Measurements from ENCODE around the gene MYMK.

MYMK gene

DNA sequence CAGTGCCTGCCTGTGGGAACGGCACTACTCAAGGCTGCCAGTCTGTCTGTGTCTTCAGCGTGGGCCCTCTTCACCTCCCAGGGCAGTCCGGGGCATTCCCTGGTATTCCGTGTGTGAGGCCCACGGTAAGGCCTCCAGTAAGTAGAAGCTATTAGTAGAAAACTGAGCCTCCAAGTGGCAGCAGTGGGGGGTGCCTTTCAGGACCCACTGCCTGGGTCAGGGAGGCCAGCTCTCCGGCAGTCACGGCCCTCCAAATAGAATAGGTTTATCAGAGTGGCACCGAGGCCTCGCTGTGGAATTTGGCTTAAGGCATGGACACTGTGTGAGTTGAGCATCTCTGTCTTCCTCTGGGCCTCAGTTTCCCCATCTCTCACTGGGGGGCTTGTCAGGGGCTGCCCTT lies 32.8 kb upstream of the MYMK start:
- no peak for DNase-seq

DNA sequence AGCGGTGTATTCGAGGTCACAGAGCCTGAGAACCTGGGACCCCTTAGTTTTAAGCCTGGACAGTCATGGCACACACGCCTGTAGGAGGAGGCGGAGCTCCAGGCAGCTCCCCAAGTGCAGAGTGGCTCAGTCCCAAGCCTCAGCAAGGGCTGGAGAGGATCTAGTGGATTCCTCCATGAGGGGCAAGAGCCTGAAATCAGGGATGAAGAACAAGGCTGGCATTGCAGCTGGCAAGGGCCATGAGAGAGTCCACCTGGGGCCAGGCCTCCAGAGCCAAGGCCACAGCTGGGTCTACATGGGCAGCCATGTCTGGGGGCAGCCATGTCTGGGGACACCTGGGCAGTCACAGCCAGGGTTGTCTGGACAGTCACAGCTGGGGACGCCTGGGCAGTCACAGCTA lies 31.6 kb upstream of the MYMK start:
- no peak for DNase-seq

DNA sequence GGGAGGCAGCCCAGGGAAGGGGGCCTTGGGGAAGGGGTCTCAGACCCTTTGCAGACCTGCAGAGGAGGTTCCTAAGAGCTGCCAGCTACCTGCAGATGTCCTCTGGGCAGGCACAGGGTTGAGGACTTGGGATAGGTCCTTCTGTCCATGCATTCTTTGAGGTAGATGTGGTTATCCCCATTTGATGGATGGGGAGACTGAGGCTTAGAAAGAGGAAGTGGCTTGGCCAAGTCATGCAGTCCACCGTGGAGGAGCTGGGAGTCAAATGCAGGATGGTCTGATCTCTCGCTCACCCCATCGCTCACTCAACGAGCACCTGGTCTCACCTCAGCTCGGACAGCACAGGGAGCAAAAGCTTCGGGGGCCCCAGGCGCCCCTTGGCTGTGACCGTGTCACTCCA lies 30.0 kb upstream of the MYMK start:
- DNase-seq, result no peak

DNA sequence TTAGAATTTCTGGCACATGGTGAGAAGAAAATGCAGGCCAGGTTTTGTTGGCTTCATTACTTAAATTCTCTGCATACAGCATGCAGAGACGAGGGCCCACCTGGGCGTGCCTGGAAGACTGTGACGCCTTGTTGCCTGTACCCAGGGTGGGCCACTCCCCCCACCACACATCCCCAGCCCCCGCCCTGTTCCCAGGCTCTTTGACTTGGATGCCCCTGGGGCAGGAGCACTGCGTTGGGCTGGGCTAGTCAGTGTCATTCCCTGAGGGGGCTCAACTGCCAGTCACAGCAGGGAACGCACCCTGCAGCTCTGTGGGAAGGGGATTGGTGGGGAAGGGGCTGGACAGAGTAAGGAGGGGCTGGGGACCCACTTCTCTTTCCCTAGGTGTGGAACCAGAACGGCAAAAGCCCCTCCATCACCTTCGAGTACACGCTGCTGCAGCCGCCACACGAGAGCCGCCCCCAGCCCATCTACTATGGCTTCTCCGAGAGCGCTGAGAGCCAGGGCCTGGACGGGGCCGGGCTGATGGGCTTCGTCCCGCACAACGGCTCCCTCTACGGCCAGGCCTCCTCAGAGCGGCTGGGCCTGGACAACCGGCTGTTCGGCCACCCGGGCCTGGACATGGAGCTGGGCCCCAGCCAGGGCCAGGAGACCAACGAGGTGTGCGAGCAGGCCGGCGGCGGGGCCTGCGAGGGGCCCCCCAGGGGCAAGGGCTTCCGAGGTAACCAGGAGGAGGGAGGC lies 29.4 kb upstream of the MYMK start:
- DNase-seq, result no peak

DNA sequence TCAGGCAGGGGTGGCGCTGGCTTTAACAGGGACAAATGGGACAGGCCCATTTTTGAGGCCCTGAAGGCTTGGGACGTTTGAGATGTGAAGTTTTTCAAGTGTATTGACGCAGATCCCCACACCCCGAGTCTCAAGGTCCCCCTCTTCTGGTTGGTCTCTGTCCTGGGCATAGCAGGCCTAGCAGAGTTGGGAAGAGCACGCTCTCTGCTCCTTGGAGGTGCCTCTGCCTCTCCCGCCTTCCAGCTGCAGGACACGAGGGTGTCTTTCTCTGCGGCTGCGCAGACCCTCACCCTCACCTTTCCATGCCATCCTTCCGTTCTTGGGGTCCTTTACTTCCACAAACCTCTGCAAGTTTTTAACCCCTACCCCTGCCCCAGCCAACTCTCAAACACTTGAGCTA lies 28.4 kb upstream of the MYMK start:
- DNase-seq, result no peak

DNA sequence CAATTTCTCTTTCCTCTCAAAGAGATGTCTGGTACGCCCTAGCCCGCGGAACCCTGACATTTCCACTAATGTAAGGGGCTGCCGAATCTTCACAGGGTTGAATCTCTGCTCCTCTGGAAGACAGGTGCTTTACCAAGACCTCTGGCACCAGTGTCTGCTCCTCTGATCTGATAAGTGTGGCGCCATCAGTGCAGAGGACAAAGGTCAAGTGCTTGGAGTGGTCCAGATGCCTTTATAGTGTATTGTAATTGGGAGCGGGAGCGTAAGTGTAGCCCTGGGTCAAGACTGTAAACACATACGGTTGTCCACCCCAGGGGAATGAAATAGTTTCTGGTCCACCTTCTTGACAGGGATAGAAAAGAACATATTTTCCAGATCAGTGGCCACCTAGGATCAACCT lies 27.5 kb upstream of the MYMK start:
- DNase-seq, result no peak

DNA sequence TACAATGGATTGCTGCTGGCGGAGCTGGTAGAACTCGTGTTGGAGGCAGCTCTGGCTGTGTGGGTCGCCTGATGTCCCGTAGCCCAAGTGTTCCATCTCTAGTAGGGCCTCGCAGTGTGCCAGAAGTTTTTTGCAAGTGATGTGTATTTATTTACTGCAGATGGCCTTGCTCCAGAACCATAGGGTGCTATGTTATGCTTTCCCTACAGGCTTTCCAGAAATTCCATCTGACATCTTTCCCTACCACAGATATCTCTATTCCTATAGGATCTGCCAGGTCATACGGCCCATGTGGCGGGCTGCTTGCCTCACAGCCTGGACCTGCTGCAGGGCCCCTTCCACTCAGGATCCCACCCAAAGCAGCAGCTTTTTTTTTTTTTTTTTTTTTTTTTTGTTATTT lies 26.7 kb upstream of the MYMK start:
- no peak for DNase-seq

DNA sequence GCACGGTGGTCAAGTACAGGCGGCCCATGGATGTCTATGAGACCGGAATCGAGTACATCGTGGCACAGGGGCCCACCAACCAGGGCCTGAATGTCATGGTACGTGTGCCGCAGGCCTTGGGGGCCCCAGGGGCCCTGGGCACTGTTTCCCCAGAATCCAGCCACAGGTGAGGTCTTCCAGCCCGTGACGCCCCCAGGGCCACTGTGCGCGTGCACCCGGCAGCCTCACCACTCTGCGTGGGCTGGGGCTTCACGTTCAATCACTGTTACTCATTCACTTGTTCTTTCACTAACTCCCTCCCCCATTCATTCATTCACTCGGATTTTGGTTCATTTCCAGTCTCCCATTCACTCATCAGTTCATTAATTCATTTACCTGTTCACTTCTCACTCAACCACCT lies 22.4 kb upstream of the MYMK start:
- no peak for DNase-seq

DNA sequence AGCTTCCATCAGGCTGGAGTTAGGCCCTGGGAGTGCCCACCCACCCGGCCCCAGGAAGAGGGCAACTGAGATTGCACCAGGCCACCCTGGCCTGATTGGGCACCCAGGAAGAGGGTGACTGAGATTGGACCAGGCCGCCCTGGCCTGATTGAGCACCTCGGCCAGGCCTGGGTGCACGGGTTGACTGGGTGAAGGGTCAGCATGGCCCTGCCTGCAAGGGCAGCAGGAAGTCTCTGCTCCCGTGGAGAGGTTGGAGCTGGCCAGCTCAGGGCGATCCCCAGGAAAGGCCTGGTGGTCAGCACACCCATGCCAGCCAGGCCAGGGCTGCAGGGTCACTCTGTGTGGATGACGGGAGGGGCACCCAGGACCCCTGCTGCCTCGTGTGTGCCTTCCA lies 21.5 kb upstream of the MYMK start:
- no peak for DNase-seq

DNA sequence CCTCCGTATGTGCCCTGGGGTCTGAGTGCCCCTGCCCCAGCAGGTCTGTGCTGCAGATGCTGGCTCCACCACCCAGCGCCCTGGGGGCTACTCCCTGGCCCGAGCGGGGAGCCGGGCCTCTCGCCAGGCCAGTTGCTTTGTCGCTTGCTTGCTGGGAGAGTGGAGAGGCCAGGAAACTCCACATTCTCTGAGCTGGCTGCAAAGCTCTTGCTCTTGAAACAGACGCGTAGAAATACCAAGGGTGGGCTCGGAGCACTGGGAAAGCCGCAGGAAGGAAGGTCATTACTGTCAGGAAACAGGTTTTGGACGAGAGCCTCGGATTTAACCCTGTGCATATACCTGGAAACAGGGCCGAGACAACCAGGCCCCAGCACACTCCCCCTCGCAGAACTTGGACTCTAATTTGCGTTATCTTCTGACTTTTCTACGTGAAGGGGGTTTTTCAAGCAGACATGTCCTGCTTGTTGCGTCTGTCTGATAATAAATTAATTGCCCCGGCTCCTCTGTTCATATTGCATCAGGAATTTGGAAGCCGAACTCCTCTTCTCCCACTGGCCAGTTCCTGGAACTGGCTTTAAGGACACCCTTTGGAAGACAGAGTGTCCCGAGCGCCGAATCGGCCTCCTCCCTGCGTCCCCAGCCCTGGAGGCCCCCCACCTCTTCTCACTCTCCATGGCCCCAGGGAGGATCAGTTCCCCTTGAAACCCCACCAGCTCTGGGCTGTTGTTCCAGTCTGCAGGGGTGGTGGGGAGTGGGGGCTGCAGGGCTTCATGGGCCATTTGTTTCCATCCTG lies 20.9 kb upstream of the MYMK start:
- no peak for DNase-seq

DNA sequence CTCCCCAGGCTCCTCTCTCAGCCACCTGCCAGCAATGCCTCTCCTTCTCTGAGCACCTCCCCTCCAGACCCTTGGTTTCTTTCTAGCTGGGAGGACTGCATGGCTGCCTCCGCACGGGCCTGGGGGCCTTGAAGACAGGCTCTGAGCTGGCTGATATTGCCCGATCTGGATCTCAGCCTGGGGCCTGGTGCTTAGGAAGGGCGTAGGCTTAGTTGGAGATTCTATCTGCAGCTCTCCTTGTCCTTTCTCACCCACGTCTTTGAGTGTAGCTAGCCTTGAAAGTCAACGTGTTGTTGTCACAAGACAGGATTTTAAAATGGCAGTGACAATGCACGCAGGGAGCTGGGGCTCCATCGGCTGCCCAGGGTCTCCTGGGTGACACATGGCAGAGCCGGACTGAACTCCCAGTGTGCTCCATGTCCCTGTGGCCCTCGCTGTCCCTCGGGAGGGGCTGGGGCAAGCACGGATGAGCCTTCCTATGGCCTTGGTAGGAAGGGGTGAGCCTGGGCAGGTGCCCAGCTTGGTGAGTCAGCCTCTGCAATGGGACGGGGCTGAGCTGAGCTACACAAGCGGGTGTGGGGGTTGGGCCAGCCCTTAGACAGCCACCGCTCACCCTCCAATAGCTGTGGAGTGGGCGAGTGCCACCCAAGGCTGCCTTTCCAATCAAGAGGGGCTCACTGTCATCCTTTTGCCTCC lies 19.2 kb upstream of the MYMK start:
- DNase-seq, result no peak

DNA sequence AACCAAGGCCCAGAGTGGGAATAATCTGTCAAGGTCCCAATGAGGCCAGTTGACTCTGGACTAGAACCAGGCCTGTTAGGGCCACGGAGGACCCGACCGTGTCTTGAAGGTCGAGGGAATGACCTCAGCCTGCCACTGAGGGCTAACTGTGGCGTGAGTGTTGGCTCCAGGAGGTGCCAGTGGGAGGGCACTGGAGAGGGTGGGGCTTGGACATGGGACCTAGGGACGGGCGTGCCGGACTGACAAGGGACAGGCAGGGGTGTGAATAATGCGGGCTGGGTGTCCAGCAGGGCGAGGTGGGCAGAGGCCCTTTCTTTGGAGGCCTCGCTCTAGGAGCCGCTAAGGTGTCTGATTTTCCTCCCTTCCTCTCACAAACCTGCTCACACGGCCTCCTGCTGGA lies 17.2 kb upstream of the MYMK start:
- no peak for DNase-seq

DNA sequence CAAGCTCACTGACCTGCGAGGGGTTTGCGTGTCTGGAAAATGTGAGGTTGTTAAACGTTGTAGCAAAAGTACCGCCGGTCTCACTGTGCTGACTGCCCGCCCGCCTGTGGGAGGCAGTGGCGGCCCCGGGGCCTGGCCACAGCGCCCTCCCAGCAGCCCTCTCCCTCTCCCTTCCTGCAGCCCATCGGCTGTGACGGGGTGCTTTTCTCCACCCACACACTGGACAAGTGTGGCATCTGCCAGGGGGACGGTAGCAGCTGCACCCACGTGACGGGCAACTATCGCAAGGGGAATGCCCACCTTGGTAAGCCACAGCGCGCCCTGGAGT lies 15.9 kb upstream of the MYMK start:
- DNase-seq, result no peak

DNA sequence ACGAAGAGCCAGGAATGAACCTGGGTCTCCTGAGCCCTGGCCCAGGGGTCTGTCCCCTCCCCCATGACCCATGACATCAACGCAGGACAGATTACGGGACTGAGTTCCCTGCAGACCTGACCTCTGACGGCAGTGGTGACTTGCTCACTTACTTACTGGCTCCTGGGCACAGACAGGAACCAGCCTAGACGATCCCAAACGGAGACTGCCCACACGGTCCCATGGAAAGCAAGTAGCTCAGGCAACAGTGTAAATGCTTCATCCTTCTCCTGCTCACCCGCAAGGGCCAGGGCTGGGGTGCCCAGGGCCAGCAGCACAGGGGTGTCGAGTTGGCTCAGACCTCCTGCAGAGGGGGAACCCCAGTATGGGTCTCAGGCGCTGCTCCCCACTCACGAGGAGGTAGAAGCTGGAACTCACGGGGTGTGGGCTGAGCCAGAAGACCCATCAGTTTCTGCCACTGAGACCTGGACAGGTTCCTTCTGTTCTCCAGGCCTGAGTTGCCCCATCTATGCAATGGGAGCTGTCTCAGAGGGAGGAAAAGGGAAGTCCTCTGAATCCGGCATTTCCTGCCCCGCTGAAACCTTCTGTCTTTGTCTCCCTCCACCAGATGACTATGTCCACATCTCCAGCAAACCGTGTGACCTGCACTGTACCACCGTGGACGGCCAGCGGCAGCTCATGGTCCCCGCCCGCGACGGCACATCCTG lies 15.4 kb upstream of the MYMK start:
- peak; percentile 64 to 73 (median 66) for DNase-seq

DNA sequence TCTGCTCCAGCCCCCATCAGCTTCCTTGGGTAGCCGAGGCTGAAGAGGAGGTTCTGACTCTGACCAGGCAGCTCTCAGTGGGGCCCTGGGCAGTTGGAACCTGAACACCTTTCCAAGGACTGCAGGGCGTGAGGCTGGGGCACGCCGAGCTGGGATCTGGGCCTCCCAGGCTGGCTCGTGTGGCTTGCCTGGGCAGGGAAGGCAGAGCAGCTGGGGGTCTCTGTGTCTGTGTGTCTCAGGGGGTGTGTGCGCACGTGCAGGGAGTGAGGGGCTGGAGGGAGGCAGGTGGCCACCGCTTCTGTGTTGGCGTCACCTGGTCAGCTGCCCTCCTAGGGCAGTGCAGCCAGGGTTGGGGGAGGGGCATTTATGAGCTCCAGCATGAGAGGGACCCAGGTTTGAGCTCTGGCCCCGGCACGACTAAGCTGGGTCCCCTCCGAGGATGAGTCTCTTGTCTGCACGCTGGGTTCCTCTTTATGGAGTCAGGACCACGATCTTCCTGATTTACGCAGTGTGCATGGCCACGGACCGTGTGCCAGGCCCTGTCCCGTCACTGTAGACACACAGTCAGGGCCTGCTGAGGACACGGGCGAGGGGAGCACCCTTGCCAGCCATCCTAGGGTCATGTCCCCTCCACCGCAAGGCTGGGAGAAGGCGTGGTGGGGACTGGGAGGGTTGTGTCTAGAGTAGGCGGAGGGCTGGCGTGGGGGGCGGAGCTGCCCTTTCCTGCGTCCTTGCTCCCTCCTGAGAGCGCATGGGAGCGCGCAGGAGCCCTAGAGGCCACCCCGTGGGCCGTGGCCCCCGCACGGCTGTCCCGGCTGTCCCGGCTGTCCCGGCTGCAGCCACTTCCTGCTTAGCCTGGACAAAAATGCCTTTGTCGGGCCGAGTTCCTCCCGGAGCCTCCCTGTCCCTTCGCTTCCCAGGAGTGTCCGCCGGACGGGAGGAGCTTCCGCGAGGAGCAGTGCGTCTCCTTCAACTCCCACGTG lies 14.4 kb upstream of the MYMK start:
- peak; percentile 28 to 49 (median 37) for DNase-seq

DNA sequence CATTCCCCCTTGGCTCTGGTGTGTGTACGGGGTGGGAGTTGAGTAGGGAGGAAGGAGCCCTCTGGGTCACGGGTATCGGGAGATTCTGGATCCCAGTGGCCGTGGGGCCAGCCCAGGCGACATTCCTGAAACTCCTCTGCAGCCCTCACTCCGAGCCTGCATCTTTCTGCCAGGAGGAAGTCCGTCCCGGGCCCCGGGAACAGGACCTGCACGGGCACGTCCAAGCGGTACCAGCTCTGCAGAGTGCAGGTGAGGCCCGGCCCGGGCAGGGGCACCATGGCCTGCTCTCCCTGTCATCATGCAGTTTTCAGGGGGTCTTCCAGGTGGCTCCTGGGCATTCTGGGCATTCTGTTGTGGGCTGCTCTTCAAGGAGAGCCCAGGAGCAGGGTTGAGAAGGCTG lies 13.4 kb upstream of the MYMK start:
- DNase-seq, result no peak

DNA sequence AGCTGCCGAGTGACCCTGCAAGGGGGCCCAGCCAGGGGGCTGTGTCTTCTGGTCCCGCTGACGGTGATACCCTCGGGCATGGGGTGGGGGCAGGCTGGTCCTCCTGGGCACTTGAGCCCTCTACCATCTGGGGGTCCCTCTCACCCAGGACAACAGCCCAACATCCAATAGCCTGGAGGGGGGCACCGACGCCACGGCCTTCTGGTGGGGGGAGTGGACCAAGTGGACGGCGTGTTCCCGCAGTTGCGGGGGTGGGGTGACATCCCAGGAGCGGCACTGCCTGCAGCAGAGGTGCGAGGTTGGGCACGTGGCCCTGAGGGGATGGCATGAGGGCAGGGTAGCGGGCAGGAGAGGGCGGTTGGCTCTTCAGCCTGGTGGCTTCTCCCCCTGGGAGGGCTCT lies 12.5 kb upstream of the MYMK start:
- DNase-seq, result no peak

DNA sequence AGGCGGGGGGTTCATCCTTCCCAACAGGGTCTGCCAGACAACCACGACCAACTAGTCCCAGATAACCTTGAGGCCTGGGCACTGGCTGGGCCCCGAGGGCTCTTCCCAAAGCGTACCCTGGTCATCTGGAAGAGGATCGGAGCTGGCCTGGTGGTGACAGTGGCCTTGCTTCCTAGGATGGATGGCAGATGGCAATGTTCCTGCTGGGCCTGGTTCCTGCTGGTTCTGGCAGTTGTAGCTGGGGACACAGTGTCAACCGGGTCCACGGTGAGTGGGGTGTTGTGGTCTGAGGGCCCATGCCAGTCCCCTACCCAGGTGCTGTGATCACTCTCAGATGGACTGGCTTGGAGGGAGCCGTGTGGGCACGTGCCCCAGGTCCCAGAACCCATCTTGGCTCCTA lies 11.8 kb upstream of the MYMK start:
- no peak for DNase-seq

DNA sequence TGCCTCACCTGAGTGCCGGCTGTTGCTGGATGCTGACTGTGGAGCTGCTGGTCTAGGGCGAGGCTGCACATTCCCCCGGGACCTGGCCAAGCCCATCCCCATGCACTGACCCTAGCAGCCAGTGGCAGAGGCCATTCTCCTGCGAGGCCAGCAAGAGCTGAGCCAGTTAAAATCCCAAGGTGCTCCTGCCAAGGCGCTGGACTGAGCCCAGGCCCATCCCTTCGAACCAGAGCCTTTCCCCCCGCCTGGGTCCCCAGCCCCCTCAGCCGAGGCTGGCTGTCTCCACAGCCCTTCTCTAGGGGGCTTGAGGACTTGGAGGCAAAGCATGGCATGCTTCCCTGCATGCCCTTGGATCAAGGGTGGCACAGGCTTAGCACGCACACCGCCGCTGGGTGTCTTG lies 11.3 kb upstream of the MYMK start:
- no peak for DNase-seq

DNA sequence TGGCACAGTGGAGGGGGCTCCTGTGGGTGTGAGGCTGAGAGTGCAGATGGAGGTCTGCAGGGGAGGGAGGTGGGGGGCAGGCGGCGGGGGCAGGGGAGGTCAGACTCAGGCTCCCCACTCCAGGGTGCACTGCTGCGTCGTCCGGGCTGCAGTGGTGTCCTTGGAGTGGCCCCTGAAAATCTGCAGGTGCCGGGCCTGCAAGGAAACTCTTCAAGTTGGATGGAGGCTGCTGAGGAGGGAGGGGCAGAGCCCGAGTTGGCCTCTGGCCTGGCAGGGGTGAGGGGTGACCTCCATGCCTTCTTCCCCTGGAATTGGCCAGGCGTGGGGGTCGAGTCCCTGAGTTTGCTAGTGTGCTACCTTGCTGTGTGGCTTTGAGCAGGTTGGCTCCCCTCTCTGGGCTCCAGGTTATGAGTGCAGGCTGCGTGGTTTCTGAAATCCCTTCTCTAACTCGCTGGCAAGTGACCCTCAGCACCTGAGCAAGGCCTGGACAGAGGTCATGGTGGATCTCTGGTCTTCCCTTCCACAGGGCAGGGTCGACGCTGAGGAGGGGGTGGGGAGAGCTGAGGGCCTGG lies 10.6 kb upstream of the MYMK start:
- DNase-seq, result no peak

DNA sequence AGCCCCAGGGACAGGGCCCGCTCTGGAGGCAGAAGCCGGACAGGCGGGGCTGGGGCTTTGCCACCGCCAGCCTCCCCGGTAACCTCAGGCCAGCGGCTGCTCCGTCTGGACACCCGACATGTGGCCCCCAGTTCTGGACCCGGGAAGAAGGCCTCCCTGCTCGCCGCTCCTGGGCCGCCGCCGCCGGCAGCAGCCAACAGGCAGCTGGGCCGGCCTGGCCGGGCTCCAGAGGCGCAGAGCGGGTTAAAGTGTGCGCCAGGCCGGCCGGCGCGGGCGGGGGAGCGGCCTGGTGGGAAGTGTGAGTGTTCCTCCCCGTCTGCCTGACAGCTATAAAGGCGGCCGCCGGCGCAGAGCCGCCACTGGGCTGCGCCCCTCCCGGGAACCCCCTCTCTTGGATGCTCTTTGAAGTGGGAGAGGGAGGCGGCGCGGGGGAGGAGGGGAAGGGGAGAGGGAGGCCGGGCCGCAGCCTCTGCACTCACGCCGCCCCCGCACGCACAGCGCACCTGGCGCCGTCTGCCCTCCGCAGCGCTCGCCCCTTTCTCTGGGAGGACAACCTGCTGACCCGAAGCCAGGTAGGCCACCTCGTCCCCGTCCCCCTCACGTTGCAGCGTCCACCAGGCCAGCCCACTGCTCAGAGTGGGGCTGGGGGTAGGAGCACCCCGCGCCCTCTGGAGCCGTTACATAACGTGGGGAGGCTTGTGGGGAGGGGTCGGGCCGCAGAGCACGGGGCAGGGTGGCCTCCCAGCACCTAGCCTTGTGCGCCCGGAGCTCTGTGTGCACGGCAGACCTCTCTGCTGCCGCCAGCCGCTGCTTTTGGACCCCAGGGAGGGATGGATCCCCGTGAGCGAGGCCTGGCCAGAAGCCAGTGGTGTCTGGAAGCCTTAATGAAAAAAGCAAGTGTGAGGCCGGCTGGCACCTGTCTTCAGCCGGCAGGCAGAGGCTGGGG lies 9.9 kb upstream of the MYMK start, which contains the start of gene ADAMTSL2:
Gene ADAMTSL2, plus strand, starts transcription at position 359 of the 946 bp plus-strand sequence. CDS start 2,009 bp downstream, outside the sequence.
- peak in 2 of 3 donors; percentile 25 to 33 for DNase-seq
